ENCODE measurements around the gene OGFOD1.
A peak's percentile ranks its signal among the peaks of the same experiment; 100 is the strongest.

Gene OGFOD1

GRCh38 chr16:56518425-56518824 is 67.1 kb downstream of the OGFOD1 start:
- no peak for ATAC-seq
- Mint-ChIP-seq H3K36me3 (no peaks in the 10 kb centered on the region), H3K27me3 (no peaks in the 10 kb centered on the region), H3K4me3 (peak overlapping the region; percentile 83), H3K4me1 (peaks cover 33% of the 10 kb centered on the region), H3K27ac (no peak overlapping the region), H3K9me3 (no peaks in the 10 kb centered on the region)

GRCh38 chr16:56519459-56520250 is 68.3 kb downstream of the OGFOD1 start, which contains the start of gene BBS2:
TSS of gene BBS2 (minus strand) at chr16:56520024. CDS start at chr16:56519862, 162 bp downstream.
- no peaks in the 10 kb centered on the region for H3K36me3 Mint-ChIP-seq
- peak; percentile 95 for ATAC-seq
- H3K4me3 Mint-ChIP-seq = peak within 1 kb of the TSS; percentile 83

GRCh38 chr16:56520251-56520577 is 68.9 kb downstream of the OGFOD1 start:
- Mint-ChIP-seq H3K36me3 (no peaks in the 10 kb centered on the region), H3K4me1 (peaks cover 24% of the 10 kb centered on the region), H3K27me3 (no peaks in the 10 kb centered on the region), H3K27ac (peak overlapping the region; percentile 66), H3K4me3 (peak overlapping the region; percentile 83), H3K9me3 (no peaks in the 10 kb centered on the region)
- ATAC-seq = no peak

More at GRCh38 chr16:56519459-56520250, 68.3 kb downstream of the OGFOD1 start, which contains the start of gene BBS2:
- peak within 1 kb of the TSS; percentile 66 for H3K27ac Mint-ChIP-seq
- H3K9me3 Mint-ChIP-seq = no peaks in the 10 kb centered on the region
- no peaks in the 10 kb centered on the region for H3K27me3 Mint-ChIP-seq
- peaks cover 24% of the 10 kb centered on the region for H3K4me1 Mint-ChIP-seq

GRCh38 chr16:56525236-56525635 is 73.9 kb downstream of the OGFOD1 start:
- H3K36me3 Mint-ChIP-seq = no peaks in the 10 kb centered on the region
- no peak overlapping the region for H3K4me3 Mint-ChIP-seq
- no peaks in the 10 kb centered on the region for H3K27me3 Mint-ChIP-seq
- no peaks in the 10 kb centered on the region for H3K9me3 Mint-ChIP-seq
- peaks cover 7% of the 10 kb centered on the region for H3K4me1 Mint-ChIP-seq
- no peak overlapping the region for H3K27ac Mint-ChIP-seq
- ATAC-seq = no peak
